Left forelimb (tissue), 1 donor: ENCODE measurements around the gene RASAL3.
"Not testable (repeated sequence)": the region's sequence is repeated elsewhere in the genome, so short reads cannot be mapped to it uniquely, and the experiment has no call there.

ENCODE experiments used
- DNase-seq: peaks from one replicate; pipeline ENCODE4 v3.0.0-alpha.2; 2018; ENCODE audit warnings: low spot score

The RASAL3 gene

DNA sequence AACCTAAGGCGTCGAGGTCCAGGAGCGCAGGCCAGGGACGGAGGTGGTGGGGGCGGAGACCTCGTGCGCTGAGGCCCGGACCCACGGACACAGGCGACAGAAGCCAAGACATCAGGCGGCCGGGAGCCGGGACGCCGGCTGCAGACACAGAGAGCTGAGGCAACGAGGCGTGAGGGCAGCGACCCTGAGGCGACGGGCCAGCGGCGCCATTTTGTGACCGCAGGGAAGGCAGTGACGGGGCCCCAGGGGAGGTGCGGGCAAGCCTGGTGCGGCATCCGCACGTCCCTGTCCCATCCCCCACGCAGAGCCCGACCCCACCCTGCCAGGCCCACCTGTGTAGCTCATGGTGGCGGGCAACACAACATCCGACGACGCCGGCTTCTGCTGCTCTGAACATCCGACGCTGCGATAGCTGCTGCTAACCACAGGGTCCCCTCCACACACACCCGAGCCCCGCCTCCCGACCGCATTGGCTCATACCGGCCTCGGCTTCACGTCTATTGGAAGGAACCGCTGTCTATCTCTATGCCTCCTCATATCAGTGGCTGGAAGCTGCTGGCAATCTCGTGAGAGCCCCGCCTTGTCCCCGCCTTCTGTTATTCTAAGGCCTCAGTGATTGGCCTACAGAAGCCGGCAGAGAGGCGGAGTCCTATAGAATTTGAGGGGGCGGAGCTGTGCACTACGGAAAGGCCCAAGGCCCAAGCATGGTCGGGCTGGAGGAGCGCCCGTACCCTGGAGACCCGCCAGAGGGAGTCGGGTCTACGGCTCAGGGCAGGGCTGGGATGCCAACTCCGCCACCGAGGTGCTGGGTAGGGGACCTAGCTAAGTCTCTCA, 45.5 kb downstream of the RASAL3 start, which contains the start of gene AKAP8L:
TSS of gene AKAP8L (minus strand) at position 410 of the 834 bp plus-strand sequence. CDS start at position 345, 65 bp downstream.
- peak; percentile 98 for DNase-seq

DNA sequence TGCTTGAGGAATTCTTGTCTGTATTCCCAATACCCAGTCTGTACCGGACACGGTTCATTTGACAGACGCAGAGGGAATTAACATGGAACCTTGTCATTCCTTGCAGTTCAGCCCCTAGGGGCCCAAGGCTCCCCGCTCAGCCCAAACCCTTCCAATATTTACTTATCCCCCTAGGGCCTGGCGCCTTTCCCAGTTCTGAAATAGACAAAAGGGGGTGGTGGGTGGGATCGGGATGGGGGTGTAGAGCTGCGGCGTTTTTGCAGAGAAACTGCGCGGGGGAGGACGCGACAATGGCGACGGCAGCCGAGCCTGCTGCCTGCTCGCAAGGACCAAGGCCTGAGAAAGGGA, 46.1 kb downstream of the RASAL3 start:
- DNase-seq: no peak

DNA sequence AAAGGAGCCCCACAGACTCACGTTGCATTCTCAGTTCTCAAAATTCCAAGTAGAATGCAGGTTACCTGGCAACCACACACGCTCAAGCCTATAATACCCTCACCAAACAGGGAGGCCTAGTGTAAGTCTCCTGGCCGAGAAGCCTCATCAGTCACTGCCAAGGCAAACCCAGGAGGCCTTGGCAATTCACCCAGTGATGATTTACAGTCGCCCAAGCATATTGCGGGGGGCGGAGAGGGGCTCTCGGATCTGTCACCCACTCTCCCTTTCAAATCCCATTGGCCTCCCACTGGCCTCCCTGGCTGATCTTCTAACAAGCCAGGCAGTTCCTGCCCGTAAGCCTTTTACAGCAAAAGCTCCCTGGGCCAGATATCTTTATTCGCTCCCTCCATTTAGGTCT, 46.6 kb downstream of the RASAL3 start:
- no peak for DNase-seq

DNA sequence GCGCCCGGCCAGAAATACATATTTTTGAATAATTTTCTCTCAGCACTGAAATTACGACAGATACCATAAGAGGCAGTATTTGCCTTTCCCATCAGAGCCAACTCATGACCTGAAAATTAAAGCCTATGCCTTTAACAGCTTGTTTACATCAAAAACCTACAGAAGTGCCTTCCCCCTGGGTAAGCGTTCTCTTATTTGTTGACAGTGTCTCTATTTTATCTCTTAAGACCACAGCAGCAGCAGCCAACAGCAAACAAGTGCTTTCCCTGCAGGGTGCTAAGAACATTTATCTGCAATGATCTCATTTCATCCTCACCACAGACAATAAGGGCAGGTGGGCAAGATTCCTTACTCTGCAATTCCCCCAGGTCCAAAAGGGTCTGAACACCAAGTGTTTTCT, 51.5 kb downstream of the RASAL3 start:
- DNase-seq: no peak

DNA sequence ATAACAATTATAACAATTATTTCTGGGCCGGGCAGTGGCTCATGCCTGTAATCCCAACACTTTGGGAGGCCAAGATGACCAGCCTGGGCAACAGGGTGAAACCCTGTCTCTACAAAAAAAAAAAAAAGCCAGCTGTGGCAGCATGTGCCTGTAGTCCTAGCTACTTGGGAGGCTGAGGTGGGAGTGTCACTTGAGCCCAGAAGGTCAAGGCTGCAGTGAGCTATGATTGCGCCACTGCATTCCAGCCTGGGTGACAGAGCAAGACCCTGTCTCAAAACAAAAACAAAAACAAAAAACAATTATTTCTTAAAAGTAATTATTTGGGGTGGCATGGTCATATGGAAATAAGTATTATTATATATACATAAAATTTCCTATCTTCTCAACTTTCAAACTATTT, 53.0 kb downstream of the RASAL3 start:
- not testable (repeated sequence) for DNase-seq

DNA sequence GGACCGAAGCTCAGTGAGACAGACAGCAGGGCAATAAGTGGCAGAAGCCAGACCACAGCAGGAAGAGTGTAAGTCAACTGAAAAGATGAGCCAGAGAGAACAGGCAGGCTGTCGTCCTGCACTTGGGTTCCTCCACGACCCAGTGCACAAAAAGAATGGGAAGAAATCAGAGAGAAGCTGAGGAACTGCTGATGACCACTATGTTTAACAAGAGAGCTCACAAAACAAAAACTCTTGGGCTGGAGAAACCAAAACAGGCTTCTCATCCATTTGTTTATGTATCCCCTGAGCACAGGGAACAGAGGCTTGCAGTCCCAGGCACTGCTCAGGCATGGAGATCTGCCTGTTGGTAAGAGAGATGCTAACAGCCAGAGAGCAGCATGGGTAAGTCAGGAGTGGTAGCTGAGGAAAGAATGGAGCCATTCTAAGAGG, 59.5 kb downstream of the RASAL3 start:
- DNase-seq: no peak

DNA sequence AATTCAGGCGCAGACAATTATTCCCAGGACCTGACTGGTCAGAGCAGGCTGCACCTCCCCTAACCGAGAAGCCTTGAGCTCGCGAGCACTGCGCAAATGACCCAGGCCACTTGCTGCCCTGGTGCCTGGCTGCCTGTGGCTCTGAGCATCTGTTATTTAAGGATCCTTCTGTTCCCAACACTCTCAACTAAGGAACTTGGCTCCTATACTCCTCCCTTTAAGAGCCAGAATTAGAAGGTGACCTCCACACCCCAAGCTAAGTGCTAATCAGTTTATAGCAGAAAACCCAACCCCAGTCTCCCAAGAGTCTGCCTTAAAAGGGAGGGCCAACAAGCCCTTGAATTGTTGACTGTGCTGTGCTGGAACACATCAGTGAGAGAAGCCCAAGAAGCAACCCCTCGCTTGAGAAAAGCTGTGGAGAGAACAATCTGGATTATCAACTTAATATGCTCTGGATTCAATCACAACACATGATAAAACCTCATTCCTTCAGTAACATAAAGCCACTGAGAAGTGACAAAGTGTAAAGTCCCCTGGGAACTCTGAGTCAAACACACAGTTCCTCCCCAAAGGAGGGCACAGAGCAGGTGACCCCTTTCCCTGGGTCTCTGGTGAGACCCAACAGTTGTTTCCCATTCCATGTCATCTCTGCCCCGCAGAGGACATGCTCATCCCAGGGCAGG, 60.1 kb downstream of the RASAL3 start:
- DNase-seq: no peak

DNA sequence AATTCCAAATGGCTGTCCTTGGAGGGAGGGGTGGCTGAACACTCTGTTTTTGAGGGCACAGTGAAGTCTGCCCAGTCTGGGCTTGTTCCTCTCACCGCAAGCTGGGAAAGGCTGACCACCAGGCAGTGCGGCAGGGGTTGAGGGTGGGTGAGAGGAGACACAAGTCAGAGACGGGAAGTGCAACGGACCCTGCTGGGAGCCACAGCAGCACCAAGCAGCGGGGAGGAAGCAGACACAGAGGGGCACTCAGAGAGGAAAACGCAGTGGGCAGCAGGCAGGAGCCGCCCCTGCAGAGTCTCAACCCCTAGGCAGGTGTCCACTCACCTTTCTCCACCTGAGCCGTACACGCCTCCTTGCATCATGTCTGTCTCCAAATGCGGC, 61.2 kb downstream of the RASAL3 start:
- DNase-seq: no peak

DNA sequence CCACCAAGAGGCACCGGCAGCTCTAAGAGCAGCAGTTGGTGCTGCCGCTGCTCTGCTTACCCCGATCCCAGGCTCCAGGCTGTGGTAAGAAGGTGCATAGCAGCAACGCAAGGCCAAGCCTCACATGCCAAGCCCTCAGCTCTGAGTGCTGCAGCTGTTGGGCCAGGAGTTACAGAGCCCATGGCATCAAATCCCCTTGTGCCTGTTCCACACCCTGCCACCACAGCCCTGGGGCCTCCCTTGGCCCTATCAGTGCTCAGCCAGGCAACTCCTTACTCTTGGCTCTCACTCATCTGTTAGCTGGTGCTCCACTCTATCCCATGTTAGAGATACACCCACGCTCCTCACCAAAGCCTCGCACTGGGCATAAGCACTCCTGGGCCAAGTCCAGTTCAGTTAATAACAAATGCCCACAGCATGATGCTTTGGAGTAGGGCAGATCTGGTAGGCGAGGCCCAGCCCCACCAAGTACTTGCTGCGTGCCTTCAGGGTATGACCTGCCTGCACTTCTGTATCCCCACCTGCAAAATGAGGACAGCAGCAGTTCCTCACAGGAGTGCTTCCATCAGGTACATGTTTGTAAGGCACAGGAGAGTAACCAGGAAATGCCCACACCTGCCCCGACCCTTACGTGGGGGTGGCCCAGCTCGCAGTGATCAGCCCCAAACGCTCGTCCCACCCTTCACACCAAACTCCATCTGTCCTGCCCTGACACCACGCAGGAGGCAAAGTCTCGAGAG, 61.8 kb downstream of the RASAL3 start:
- no peak for DNase-seq
